SK-N-SH (cell line): Measurements from ENCODE around the gene ITIH5. TPM values are rescaled to one million over a fixed set of nuclear protein-coding genes. Genes with fewer than 3 reads are reported as not detected.

Experiments
- CTCF ChIA-PET: fragments of 300-600, 350-600 bp; formaldehyde crosslinking; extraction: SDS; loops from one replicate; lab custom pipeline; 2021; lab: Yijun Ruan, JAX
- POLR2A ChIA-PET: fragments of 350-600 bp; sonication (Branson Sonifier 250); formaldehyde crosslinking; extraction: SDS; loops from one replicate; lab custom pipeline; 2020; ENCODE audit warnings: antibody characterized with exemption, inconsistent platforms; lab: Yijun Ruan, JAX
- DNase-seq: peaks from one replicate; pipeline ENCODE4 v3.0.0; 2012
- H2AFZ ChIP-seq: fragments of 200-600 bp; sonication (generic); 2 replicates; pipeline ENCODE4 v1.8.1; 2016; ENCODE audit warnings: antibody characterized with exemption, mild to moderate bottlenecking, low read depth
- H3F3A ChIP-seq: fragments of 200-600 bp; sonication (generic); replicated peaks from 2 replicates; pipeline ENCODE3; 2016; ENCODE audit warnings: antibody characterized with exemption, mild to moderate bottlenecking; ENCODE audit not compliant: insufficient read depth
- H3K27ac ChIP-seq, 2 experiments: fragments of 200-500 bp in 1 of 2; fragments of 200-600 bp in 1 of 2; sonication (Bioruptor generic) in 1 of 2; sonication (generic), shearing (Covaris generic) in 1 of 2; 2 replicates each; pipeline versions ENCODE4 v1.5.1 to v1.6.1; 2014 to 2016; ENCODE audit warnings: low read depth in 2 of 2, inconsistent platforms in 1 of 2, low read length in 1 of 2, mild to moderate bottlenecking in 1 of 2, mixed read lengths in 1 of 2
- H3K27me3 ChIP-seq: fragments of 200-600 bp; sonication (generic), shearing (Covaris generic); 2 replicates; pipeline ENCODE4 v1.6.1; 2016; ENCODE audit warnings: mixed run types; ENCODE audit not compliant: insufficient read depth
- H3K36me3 ChIP-seq, 2 experiments: fragments of 200-500 bp in 1 of 2; fragments of 200-600 bp in 1 of 2; sonication (Bioruptor generic) in 1 of 2; sonication (generic) in 1 of 2; replicated peaks in 1 of 2; 2 replicates each; pipeline versions ENCODE3 to v1.5.1; 2014 to 2016; ENCODE audit warnings: low read length in 1 of 2, mild to moderate bottlenecking in 1 of 2; ENCODE audit not compliant: insufficient read depth in 2 of 2, control insufficient read depth in 1 of 2
- H3K4me1 ChIP-seq, 2 experiments: fragments of 200-500 bp in 1 of 2; fragments of 200-600 bp in 1 of 2; sonication (Bioruptor generic) in 1 of 2; sonication (generic), shearing (Covaris generic) in 1 of 2; 2 replicates each; pipeline versions ENCODE4 v1.5.1 to v1.6.1; 2014 to 2016; ENCODE audit warnings: low read depth in 1 of 2, low read length in 1 of 2, mixed run types in 1 of 2; ENCODE audit not compliant: insufficient read depth in 2 of 2, control insufficient read depth in 1 of 2
- H3K4me2 ChIP-seq: fragments of 200-600 bp; sonication (generic), shearing (Covaris generic); 2 replicates; pipeline ENCODE4 v1.6.1; 2017; ENCODE audit warnings: mixed run types
- H3K4me3 ChIP-seq, 2 experiments: fragments of 200-500 bp in 1 of 2; fragments of 200-600 bp in 1 of 2; sonication (Bioruptor generic) in 1 of 2; sonication (generic), shearing (Covaris generic) in 1 of 2; 2 replicates each; pipeline versions ENCODE4 v1.5.1 to v1.8.1; 2014 to 2016; ENCODE audit warnings: low read depth in 2 of 2, inconsistent platforms in 1 of 2, low read length in 1 of 2, mild to moderate bottlenecking in 1 of 2, mixed read lengths in 1 of 2, moderate library complexity in 1 of 2
- H3K79me2 ChIP-seq: fragments of 200-600 bp; sonication (generic); 2 replicates; pipeline ENCODE4 v1.8.1; 2017; ENCODE audit warnings: mild to moderate bottlenecking; ENCODE audit not compliant: insufficient read depth
- H3K9ac ChIP-seq: fragments of 200-600 bp; sonication (generic); 2 replicates; pipeline ENCODE4 v1.6.1; 2017; ENCODE audit warnings: mixed run types
- H3K9me2 ChIP-seq: fragments of 200-600 bp; sonication (generic); 2 replicates; pipeline ENCODE4 v1.6.1; 2017; ENCODE audit warnings: mixed run types
- H3K9me3 ChIP-seq: fragments of 200-600 bp; sonication (generic); 2 replicates; pipeline ENCODE4 v1.6.1; 2017; ENCODE audit warnings: mixed run types, mild to moderate bottlenecking, moderate library complexity
- H4K20me1 ChIP-seq: fragments of 200-600 bp; sonication (generic); 2 replicates; pipeline ENCODE4 v1.6.1; 2017; ENCODE audit warnings: mild to moderate bottlenecking, mixed run types; ENCODE audit not compliant: insufficient read depth
- CHD2 ChIP-seq: fragments of 150-350 bp; IDR thresholded peaks from 2 replicates; pipeline ENCODE4 v1.6.1; 2018; ENCODE audit warnings: low read length; ENCODE audit not compliant: partially characterized antibody
- EP300 ChIP-seq, 2 experiments: IDR thresholded peaks; 2 replicates each; pipeline versions ENCODE4 v1.4.0 to v1.6.1; 2012; ENCODE audit warnings: borderline replicate concordance in 1 of 2, low read depth in 1 of 2, low read length in 1 of 2
- EZH2phosphoT487 ChIP-seq: fragments of 200-600 bp; sonication (generic); IDR thresholded peaks from 2 replicates; pipeline ENCODE4 v1.6.1; 2017; ENCODE audit warnings: low read depth, mixed run types, mild to moderate bottlenecking, antibody characterized with exemption, moderate library complexity, borderline replicate concordance
- FOSL2 ChIP-seq: IDR thresholded peaks from 2 replicates; pipeline ENCODE4 v1.4.0; 2012; ENCODE audit warnings: low read depth, mild to moderate bottlenecking, moderate library complexity, borderline replicate concordance
- FOXJ3 ChIP-seq: sonication (generic); formaldehyde crosslinking; IDR thresholded peaks from 2 replicates; pipeline ENCODE4 v1.5.1; 2020; ENCODE audit warnings: mild to moderate bottlenecking, missing genetic modification reagents
- FOXM1 ChIP-seq: IDR thresholded peaks from 2 replicates; pipeline ENCODE4 v1.4.0; 2012; ENCODE audit warnings: low read depth, mild to moderate bottlenecking
- GABPA ChIP-seq: IDR thresholded peaks from 2 replicates; pipeline ENCODE4 v1.4.0; 2012; ENCODE audit warnings: low read depth, mild to moderate bottlenecking
- JUND ChIP-seq: IDR thresholded peaks from 2 replicates; pipeline ENCODE4 v1.4.0; 2012
- MAX ChIP-seq: IDR thresholded peaks from 2 replicates; pipeline ENCODE4 v1.4.0; 2012; ENCODE audit warnings: low read depth
- MXI1 ChIP-seq: IDR thresholded peaks from 2 replicates; pipeline ENCODE4 v1.6.1; 2012; ENCODE audit warnings: mild to moderate bottlenecking, low read depth, low read length, improper control_type of control experiment
- NRF1 ChIP-seq: IDR thresholded peaks from 2 replicates; pipeline ENCODE4 v1.6.1; 2012; ENCODE audit warnings: low read depth, mild to moderate bottlenecking, low read length
- RFX5 ChIP-seq: IDR thresholded peaks from 2 replicates; pipeline ENCODE4 v1.6.1; 2012; ENCODE audit warnings: mild to moderate bottlenecking, improper control_type of control experiment, low read length
- SMC3 ChIP-seq: IDR thresholded peaks from 2 replicates; pipeline ENCODE4 v1.6.1; 2012; ENCODE audit warnings: low read depth, low read length, improper control_type of control experiment
- TAF1 ChIP-seq: IDR thresholded peaks from 2 replicates; pipeline ENCODE4 v1.6.1; 2012; ENCODE audit warnings: low read depth, mild to moderate bottlenecking, low read length, moderate library complexity, borderline replicate concordance
- USF1 ChIP-seq: IDR thresholded peaks from 2 replicates; pipeline ENCODE4 v1.4.0; 2012; ENCODE audit warnings: low read depth, borderline replicate concordance
- YY1 ChIP-seq: IDR thresholded peaks from 2 replicates; pipeline ENCODE4 v1.4.0; 2012; ENCODE audit warnings: low read depth, mild to moderate bottlenecking
- ZBTB33 ChIP-seq: IDR thresholded peaks from 2 replicates; pipeline ENCODE4 v1.4.0; 2012; ENCODE audit warnings: low read depth, borderline replicate concordance
- WGBS: methylation state at CpG from one replicate; pipeline ENCODE4 v1.1.6; 2017; ENCODE audit warnings: low lambda C conversion rate; 5-methylcytosine and 5-hydroxymethylcytosine counted together
- polyA plus RNA-seq, 3 experiments: library from polyadenylated mRNA; depleted of rRNA; stranded (reverse); fragments of >200 nt; gene quantifications; 2 replicates each; pipeline ENCODE4 v1.2.3, GENCODE V29; 2012

The ITIH5 gene
- polyA plus RNA-seq, 1 of the 3 experiments (the other 2 are of a cell fraction): 0.07 TPM

- no peaks in the 10 kb centered on the region for H3K4me1 ChIP-seq
- H3F3A ChIP-seq: no peaks in the 10 kb centered on the region
- no peak overlapping the region for H3K27ac ChIP-seq
- no peak overlapping the region for H3K4me2 ChIP-seq
- TF ChIP-seq GABPA: no peak
- no peaks in the 10 kb centered on the region for H3K9me3 ChIP-seq
- no peaks in the 10 kb centered on the region for H3K36me3 ChIP-seq
- CTCF ChIA-PET: no interaction called here
- H3K27me3 ChIP-seq: no peaks in the 10 kb centered on the region
- no peak for DNase-seq
- WGBS: 68% methylated on average over 6 of the region's 6 CpGs
- no peak overlapping the region for H2AFZ ChIP-seq
- no peaks in the 10 kb centered on the region for H3K9me2 ChIP-seq
- no peaks in the 10 kb centered on the region for H3K79me2 ChIP-seq
- H3K4me3 ChIP-seq: no peak overlapping the region
- H3K9ac ChIP-seq: no peak overlapping the region
- H4K20me1 ChIP-seq: no peaks in the 10 kb centered on the region
- POLR2A ChIA-PET: no interaction called here
These were observed 70.4 kb downstream of the ITIH5 start for GRCh38 chr10:7596356-7596755.

GRCh38 chr10:7593905-7594304 lies 72.9 kb downstream of the ITIH5 start:
- 18% methylated on average over 4 of the region's 4 CpGs for WGBS
- Histone ChIP-seq H3F3A (no peaks in the 10 kb centered on the region), H3K27ac (no peak overlapping the region), H3K4me1 (no peaks in the 10 kb centered on the region), H2AFZ (no peak overlapping the region), H3K79me2 (no peaks in the 10 kb centered on the region), H3K4me2 (no peak overlapping the region), H4K20me1 (no peaks in the 10 kb centered on the region), H3K9ac (no peak overlapping the region), H3K36me3 (no peaks in the 10 kb centered on the region), H3K27me3 (no peaks in the 10 kb centered on the region), H3K4me3 (no peak overlapping the region), H3K9me2 (no peaks in the 10 kb centered on the region), H3K9me3 (no peaks in the 10 kb centered on the region)
- ChIA-PET POLR2A (no interaction called here), CTCF (no interaction called here)
- TF ChIP-seq MXI1 (no peak), EZH2phosphoT487 (no peak), NRF1 (no peak), SMC3 (no peak), FOXJ3 (CRISPR knock-in tag) (no peak), RFX5 (no peak), EP300 (IDR thresholded peaks at IDR 0.05; ENCODE audit: borderline replicate concordance in 1 of 2, low read depth in 1 of 2, low read length in 1 of 2) (no peak), YY1 (no peak), TAF1 (no peak), MAX (no peak), USF1 (no peak), ZBTB33 (no peak), FOXM1 (no peak), FOSL2 (no peak), CHD2 (no peak), JUND (no peak)
- no peak for DNase-seq
